WTC11 (cell line): ENCODE data around the gene ETNK2. TPM values are rescaled to one million over a fixed set of nuclear protein-coding genes. Genes with fewer than 3 reads are reported as not detected.
A peak's percentile ranks its signal among the peaks of the same experiment; 100 is the strongest.

Experiments
- ATAC-seq: fragments of 200-7000 bp; cut with Tn5 transposase; 2 replicates; pipeline ENCODE4 v1.10.0; 2021; ENCODE audit warnings: mild to moderate bottlenecking, moderate library complexity
- CTCF ChIA-PET: fragments of 300-600 bp; sonication (Branson Sonifier 250); formaldehyde crosslinking; loops from one replicate; lab custom pipeline; 2021; ENCODE audit warnings: antibody characterized with exemption; lab: Charles Lee
- POLR2A ChIA-PET: fragments of 350-600 bp; sonication (Branson Sonifier 250); formaldehyde crosslinking; loops from one replicate; lab custom pipeline; 2021; ENCODE audit warnings: antibody characterized with exemption; lab: Charles Lee
- DNase-seq: peaks from one replicate; pipeline ENCODE4 v3.0.0; 2021; ENCODE audit warnings: low spot score
- H3K27ac Mint-ChIP-seq: 2 replicates; pipeline ENCODE4 v1.8.0; 2021; ENCODE audit warnings: mixed read lengths
- H3K27me3 Mint-ChIP-seq: 2 replicates; pipeline ENCODE4 v1.8.0; 2021; ENCODE audit warnings: low read depth, mild to moderate bottlenecking, moderate library complexity, mixed read lengths
- H3K36me3 Mint-ChIP-seq: 2 replicates; pipeline ENCODE4 v1.8.0; 2021; ENCODE audit warnings: mixed read lengths
- H3K4me1 Mint-ChIP-seq: 2 replicates; pipeline ENCODE4 v1.8.0; 2022; ENCODE audit warnings: mixed read lengths
- H3K4me3 Mint-ChIP-seq: 2 replicates; pipeline ENCODE4 v1.8.0; 2021; ENCODE audit warnings: mild to moderate bottlenecking, moderate library complexity, mixed read lengths
- H3K9me3 Mint-ChIP-seq: 2 replicates; pipeline ENCODE4 v1.8.0; 2021; ENCODE audit warnings: mixed read lengths
- ATF1 ChIP-seq: sonication (generic); formaldehyde crosslinking; IDR thresholded peaks from 2 replicates; pipeline ENCODE4 v1.8.1; 2023; ENCODE audit warnings: mild to moderate bottlenecking, moderate library complexity, missing genetic modification reagents
- CBFB ChIP-seq: sonication (generic); formaldehyde crosslinking; IDR thresholded peaks from 2 replicates; pipeline ENCODE4 v1.8.1; 2022; ENCODE audit warnings: mild to moderate bottlenecking, low read depth, missing genetic modification reagents
- CREB1 ChIP-seq: sonication (generic); formaldehyde crosslinking; IDR thresholded peaks from 2 replicates; pipeline ENCODE4 v1.8.0; 2023; ENCODE audit warnings: mild to moderate bottlenecking, missing genetic modification reagents
- EMX1 ChIP-seq: fragments of 250-450 bp; sonication (Bioruptor Pico); IDR thresholded peaks from 2 replicates; pipeline ENCODE4 v1.8.0; 2021; ENCODE audit warnings: mild to moderate bottlenecking
- ESRRA ChIP-seq: sonication (generic); formaldehyde crosslinking; IDR thresholded peaks from 2 replicates; pipeline ENCODE4 v1.8.1; 2022; ENCODE audit warnings: mild to moderate bottlenecking, missing genetic modification reagents, borderline replicate concordance
- GABPB1 ChIP-seq: sonication (generic); formaldehyde crosslinking; IDR thresholded peaks from 2 replicates; pipeline ENCODE4 v1.8.1; 2023; ENCODE audit warnings: mild to moderate bottlenecking, missing genetic modification reagents
- GRHL2 ChIP-seq: fragments of 250-450 bp; sonication (Bioruptor Pico); IDR thresholded peaks from 2 replicates; pipeline ENCODE4 v1.8.0; 2022; ENCODE audit warnings: mild to moderate bottlenecking, moderate library complexity; ENCODE audit not compliant: insufficient replicate concordance, severe bottlenecking
- IRF1 ChIP-seq: sonication (generic); formaldehyde crosslinking; IDR thresholded peaks from 2 replicates; pipeline ENCODE4 v1.8.0; 2023; ENCODE audit warnings: missing genetic modification reagents
- MYBL2 ChIP-seq: sonication (generic); formaldehyde crosslinking; IDR thresholded peaks from 2 replicates; pipeline ENCODE4 v1.8.1; 2023; ENCODE audit warnings: mild to moderate bottlenecking, moderate library complexity, missing genetic modification reagents
- NFYB ChIP-seq: sonication (generic); formaldehyde crosslinking; conservative IDR thresholded peaks from 2 replicates; pipeline ENCODE4 v1.8.0; 2022; ENCODE audit warnings: low read depth, missing genetic modification reagents
- OVOL2 ChIP-seq: fragments of 250-450 bp; sonication (Bioruptor Pico); IDR thresholded peaks from 2 replicates; pipeline ENCODE4 v1.9.0; 2021; ENCODE audit warnings: mild to moderate bottlenecking, borderline replicate concordance
- RELA ChIP-seq: sonication (generic); formaldehyde crosslinking; IDR thresholded peaks from 2 replicates; pipeline ENCODE4 v1.8.1; 2022; ENCODE audit warnings: missing genetic modification reagents, mild to moderate bottlenecking, borderline replicate concordance
- SMAD3 ChIP-seq: sonication (generic); formaldehyde crosslinking; IDR thresholded peaks from 2 replicates; pipeline ENCODE4 v1.8.0; 2022; ENCODE audit warnings: missing genetic modification reagents, mild to moderate bottlenecking, borderline replicate concordance
- SMAD4 ChIP-seq: sonication (generic); formaldehyde crosslinking; IDR thresholded peaks from 2 replicates; pipeline ENCODE4 v1.8.0; 2022; ENCODE audit warnings: mild to moderate bottlenecking, missing genetic modification reagents
- TCF7 ChIP-seq: sonication (generic); formaldehyde crosslinking; IDR thresholded peaks from 2 replicates; pipeline ENCODE4 v1.8.0; 2022; ENCODE audit warnings: mild to moderate bottlenecking, low read depth, missing genetic modification reagents, moderate library complexity
- ZBTB21 ChIP-seq: sonication (generic); formaldehyde crosslinking; IDR thresholded peaks from 2 replicates; pipeline ENCODE4 v1.8.1; 2023; ENCODE audit warnings: mild to moderate bottlenecking, missing genetic modification reagents, borderline replicate concordance
- ZNF219 ChIP-seq: sonication (generic); formaldehyde crosslinking; IDR thresholded peaks from 2 replicates; pipeline ENCODE4 v1.8.0; 2023; ENCODE audit warnings: missing genetic modification reagents, mild to moderate bottlenecking, borderline replicate concordance
- ZNF232 ChIP-seq: sonication (generic); formaldehyde crosslinking; IDR thresholded peaks from 2 replicates; pipeline ENCODE4 v1.8.0; 2022; ENCODE audit warnings: mild to moderate bottlenecking, missing genetic modification reagents
- ZNF512 ChIP-seq: sonication (generic); formaldehyde crosslinking; IDR thresholded peaks from 2 replicates; pipeline ENCODE4 v1.8.1; 2022; ENCODE audit warnings: missing genetic modification reagents, borderline replicate concordance
- total RNA-seq: library from RNA; stranded (reverse); gene quantifications from 3 replicates; pipeline ENCODE4 v1.2.3, GENCODE V29; 2021
- TF ChIP-seq, protein P1 (sequence below): sonication (generic); formaldehyde crosslinking; IDR thresholded peaks from 2 replicates; pipeline ENCODE4 v1.8.1; 2022; ENCODE audit warnings: mild to moderate bottlenecking, missing genetic modification reagents, moderate library complexity, borderline replicate concordance
- TF ChIP-seq, protein P2 (sequence below): fragments of 200-600 bp; IDR thresholded peaks from 2 replicates; pipeline ENCODE4 v1.8.0; 2022; ENCODE audit warnings: antibody characterized with exemption
- TF ChIP-seq, protein P3 (sequence below): fragments of 250-450 bp; sonication (Bioruptor Pico); IDR thresholded peaks from 2 replicates; pipeline ENCODE4 v1.9.0; 2021; ENCODE audit warnings: mild to moderate bottlenecking

Gene ETNK2
- total RNA-seq, 1 experiment from 2014 or later = 19.7 TPM

- DNase-seq (peak; percentile 69), ATAC-seq (peak; percentile 22)
- Mint-ChIP-seq H3K4me3 (no peak overlapping the region), H3K27ac (peak overlapping the region; percentile 78), H3K4me1 (peaks cover 51% of the 10 kb centered on the region), H3K27me3 (no peaks in the 10 kb centered on the region), H3K9me3 (no peaks in the 10 kb centered on the region), H3K36me3 (peaks cover 35% of the 10 kb centered on the region)
- no peak for TF ChIP-seq ATF1
- no peak for TF ChIP-seq ZNF512 (CRISPR knock-in tag)
- no peak for TF ChIP-seq OVOL2 (CRISPR knock-in tag)
- TF ChIP-seq TCF7 (CRISPR knock-in tag) = no peak
- TF ChIP-seq EMX1 (CRISPR knock-in tag) = no peak
- TF ChIP-seq GABPB1 = 0 out of 2 replicates have a peak, but pooled peaks have one; percentile 36
- TF ChIP-seq NFYB (CRISPR knock-in tag) = no peak
- TF ChIP-seq SMAD4 (CRISPR knock-in tag) = no peak
- TF ChIP-seq, protein P1, sequence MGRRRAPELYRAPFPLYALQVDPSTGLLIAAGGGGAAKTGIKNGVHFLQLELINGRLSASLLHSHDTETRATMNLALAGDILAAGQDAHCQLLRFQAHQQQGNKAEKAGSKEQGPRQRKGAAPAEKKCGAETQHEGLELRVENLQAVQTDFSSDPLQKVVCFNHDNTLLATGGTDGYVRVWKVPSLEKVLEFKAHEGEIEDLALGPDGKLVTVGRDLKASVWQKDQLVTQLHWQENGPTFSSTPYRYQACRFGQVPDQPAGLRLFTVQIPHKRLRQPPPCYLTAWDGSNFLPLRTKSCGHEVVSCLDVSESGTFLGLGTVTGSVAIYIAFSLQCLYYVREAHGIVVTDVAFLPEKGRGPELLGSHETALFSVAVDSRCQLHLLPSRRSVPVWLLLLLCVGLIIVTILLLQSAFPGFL (CRISPR knock-in tag) = no peak
- TF ChIP-seq IRF1 (CRISPR knock-in tag) = no peak
- TF ChIP-seq RELA (CRISPR knock-in tag) = no peak
- TF ChIP-seq, protein P2, sequence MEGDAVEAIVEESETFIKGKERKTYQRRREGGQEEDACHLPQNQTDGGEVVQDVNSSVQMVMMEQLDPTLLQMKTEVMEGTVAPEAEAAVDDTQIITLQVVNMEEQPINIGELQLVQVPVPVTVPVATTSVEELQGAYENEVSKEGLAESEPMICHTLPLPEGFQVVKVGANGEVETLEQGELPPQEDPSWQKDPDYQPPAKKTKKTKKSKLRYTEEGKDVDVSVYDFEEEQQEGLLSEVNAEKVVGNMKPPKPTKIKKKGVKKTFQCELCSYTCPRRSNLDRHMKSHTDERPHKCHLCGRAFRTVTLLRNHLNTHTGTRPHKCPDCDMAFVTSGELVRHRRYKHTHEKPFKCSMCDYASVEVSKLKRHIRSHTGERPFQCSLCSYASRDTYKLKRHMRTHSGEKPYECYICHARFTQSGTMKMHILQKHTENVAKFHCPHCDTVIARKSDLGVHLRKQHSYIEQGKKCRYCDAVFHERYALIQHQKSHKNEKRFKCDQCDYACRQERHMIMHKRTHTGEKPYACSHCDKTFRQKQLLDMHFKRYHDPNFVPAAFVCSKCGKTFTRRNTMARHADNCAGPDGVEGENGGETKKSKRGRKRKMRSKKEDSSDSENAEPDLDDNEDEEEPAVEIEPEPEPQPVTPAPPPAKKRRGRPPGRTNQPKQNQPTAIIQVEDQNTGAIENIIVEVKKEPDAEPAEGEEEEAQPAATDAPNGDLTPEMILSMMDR = peak; percentile 87
- no peak for TF ChIP-seq ESRRA
- TF ChIP-seq CBFB (CRISPR knock-in tag) = no peak
- ChIA-PET POLR2A (interaction anchor here (0.6 to 2.3 kb wide), 5 partner anchors 48 to 256 kb away, joined by 3 to 13 read pairs (median 3); partner anchors contain the start of gene SOX13), CTCF (interaction anchor here (0.5 to 7.4 kb wide), 32 partner anchors 10 to 268 kb away, joined by 3 to 183 read pairs (median 6); partner anchors contain the start of genes ETNK2, SNRPE and SOX13)
Observed at GRCh38 chr1:204127597-204128242, 24.1 kb downstream of the ETNK2 start.

DNA sequence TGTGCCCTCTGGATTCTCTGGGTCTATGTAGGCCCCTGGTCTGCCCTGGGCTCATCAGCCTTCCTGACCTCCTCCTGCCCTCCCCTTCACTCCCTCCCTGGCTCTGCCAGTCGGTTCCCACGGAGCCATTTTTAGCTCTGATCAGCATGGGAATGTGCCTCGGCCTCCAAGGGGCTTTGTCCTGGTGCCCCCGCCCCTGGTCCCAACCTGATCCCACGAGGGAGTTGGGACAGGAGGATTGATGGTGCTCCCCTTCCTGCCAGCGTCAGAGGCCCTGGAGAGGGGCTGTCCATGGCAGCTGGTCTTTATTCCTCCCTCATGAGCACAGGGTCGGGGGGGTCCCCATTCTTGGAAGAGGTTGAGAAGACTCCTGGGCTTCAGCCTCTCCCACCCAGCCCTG is 24.9 kb downstream of the ETNK2 start:
- no peak for DNase-seq

More for the DNA sequence above, 24.9 kb downstream of the ETNK2 start:
- Mint-ChIP-seq H3K27ac (peak overlapping the region; percentile 7; the same call in 1 of the 2 replicates), H3K27me3 (no peaks in the 10 kb centered on the region), H3K4me3 (no peak overlapping the region), H3K9me3 (no peaks in the 10 kb centered on the region), H3K36me3 (peaks cover 40% of the 10 kb centered on the region), H3K4me1 (peaks cover 51% of the 10 kb centered on the region)
- ATAC-seq = no peak
- TF ChIP-seq, protein P3, sequence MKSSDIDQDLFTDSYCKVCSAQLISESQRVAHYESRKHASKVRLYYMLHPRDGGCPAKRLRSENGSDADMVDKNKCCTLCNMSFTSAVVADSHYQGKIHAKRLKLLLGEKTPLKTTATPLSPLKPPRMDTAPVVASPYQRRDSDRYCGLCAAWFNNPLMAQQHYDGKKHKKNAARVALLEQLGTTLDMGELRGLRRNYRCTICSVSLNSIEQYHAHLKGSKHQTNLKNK (CRISPR knock-in tag) = no peak
- TF ChIP-seq ZNF219 (CRISPR knock-in tag) (no peak), MYBL2 (CRISPR knock-in tag) (no peak), GRHL2 (CRISPR knock-in tag) (no peak), CREB1 (CRISPR knock-in tag) (no peak), ESRRA (no peak), SMAD3 (CRISPR knock-in tag) (no peak), ZBTB21 (CRISPR knock-in tag) (no peak), ZNF232 (CRISPR knock-in tag) (no peak)
- CTCF ChIA-PET = interaction anchor here (0.7 to 7.4 kb wide), 16 partner anchors 11 to 267 kb away, joined by 3 to 183 read pairs (median 11); partner anchors contain the start of gene SNRPE
- POLR2A ChIA-PET = interaction anchor here (0.9 to 2.3 kb wide), 3 partner anchors 49 to 255 kb away, joined by 3 to 13 read pairs (median 11); no protein-coding TSS in a partner anchor
